Adrenal gland (tissue), 12 donors: ENCODE results near the gene RPL36. TPM values are rescaled to one million over a fixed set of nuclear protein-coding genes. Genes with fewer than 3 reads are reported as not detected.

Source experiments
- DNase-seq, 7 donors: peaks; one replicate each; pipeline ENCODE4 v3.0.0-alpha.2; 2019 to 2020
- H3K27ac ChIP-seq, 5 donors: fragments of 200-600 bp; sonication (generic) in 4 of 5; 1 replicate in 3 of 5; 2 replicates in 2 of 5; pipeline versions ENCODE4 v1.5.1 to v1.8.0; 2016 to 2020; ENCODE audit warnings: mild to moderate bottlenecking in 1 of 5
- H3K27me3 ChIP-seq: fragments of 200-600 bp; 2 replicates; pipeline ENCODE4 v1.8.0; 2021
- H3K36me3 ChIP-seq, 2 donors: fragments of 200-600 bp; replicated peaks in 1 of 2; 1 replicate in 1 of 2; 2 replicates in 1 of 2; pipeline versions ENCODE4 v1.5.1 to v1.8.0; 2018 to 2022
- H3K4me1 ChIP-seq, 2 donors: fragments of 200-600 bp; replicated peaks in 1 of 2; 1 replicate in 1 of 2; 2 replicates in 1 of 2; pipeline versions ENCODE4 v1.5.1 to v1.8.0; 2018 to 2021
- H3K4me3 ChIP-seq, 4 donors: fragments of 200-600 bp; sonication (generic) in 3 of 4; one replicate each; pipeline ENCODE4 v1.5.1; 2016 to 2018
- H3K9me3 ChIP-seq, 3 donors: fragments of 200-600 bp; sonication (generic) in 1 of 3; replicated peaks in 1 of 3; 1 replicate in 2 of 3; 2 replicates in 1 of 3; pipeline versions ENCODE4 v1.5.1 to v1.8.0; 2016 to 2021
- CTCF ChIP-seq, 6 experiments: fragments of 450-650 bp in 4 of 6; fragments of 200-600 bp in 2 of 6; sonication (generic) in 1 of 6; IDR thresholded peaks; 1 replicate in 5 of 6; 2 replicates in 1 of 6; pipeline versions ENCODE4 v1.5.1 to v1.8.0; 2016 to 2021; ENCODE audit warnings: antibody characterized with exemption in 6 of 6, mild to moderate bottlenecking in 2 of 6, moderate library complexity in 1 of 6
- POLR2A ChIP-seq, 2 donors: fragments of 450-650 bp; IDR thresholded peaks; one replicate each; pipeline ENCODE4 v1.6.1; 2017; ENCODE audit warnings: antibody characterized with exemption in 2 of 2, mild to moderate bottlenecking in 2 of 2, moderate library complexity in 1 of 2
- WGBS, 4 donors: extraction: QIAGEN DNeasy Blood & Tissue Kit in 2 of 4; methylation state at CpG; one replicate each; pipeline versions ENCODE4 v1.1.5 to v1.1.7; 2013 to 2017; 5-methylcytosine and 5-hydroxymethylcytosine counted together
- intact Hi-C, 2 donors: fragments of 100-400 bp; cut with DNase I; formaldehyde crosslinking; loops; one replicate each; pipeline versions ENCODE4 v1.14.1 to v1.15.0; 2022 to 2023
- polyA plus RNA-seq, 3 donors: library from polyadenylated mRNA; stranded (reverse); fragments of 200-250 nt in 2 of 3; fragments of 350-450 nt in 1 of 3; fragmentation: Illumina TruSeq in 1 of 3; extraction: RNeasy Lipid Tissue Mini Kit (QIAGEN cat#74804) in 1 of 3; gene quantifications; one replicate each; pipeline ENCODE4 v1.2.3, GENCODE V29; 2013 to 2014
- total RNA-seq, 9 donors: library from RNA; depleted of rRNA in 4 of 9; stranded (reverse); fragments of >200 nt in 4 of 9; fragments of 120-200 nt in 1 of 9; fragmentation: NEBNext Ultra II Directional in 1 of 9; extraction: Animal tissue kit (Norgen Biotek cat#: 25700) in 1 of 9; gene quantifications; one replicate each; pipeline versions ENCODE4 v1.1.0 to v1.2.4, GENCODE V29; 2013 to 2023
- donor health status: healthy with polysubstance abuse.
- donor health status: Bipolar disorder and iron deficiency.
- donor health status: DM: yes; HTN: yes; CAD: no.
- donor health status: DM: no; HTN: no; CAD: no.
- donor health status: DM: no; HTN: no; CAD: no.
- donor health status: DM: yes; HTN: yes; CAD: no.

RPL36 gene
- total and polyA plus RNA-seq, 12 donors = 615 to 3,360 (median 1,204) TPM

DNA sequence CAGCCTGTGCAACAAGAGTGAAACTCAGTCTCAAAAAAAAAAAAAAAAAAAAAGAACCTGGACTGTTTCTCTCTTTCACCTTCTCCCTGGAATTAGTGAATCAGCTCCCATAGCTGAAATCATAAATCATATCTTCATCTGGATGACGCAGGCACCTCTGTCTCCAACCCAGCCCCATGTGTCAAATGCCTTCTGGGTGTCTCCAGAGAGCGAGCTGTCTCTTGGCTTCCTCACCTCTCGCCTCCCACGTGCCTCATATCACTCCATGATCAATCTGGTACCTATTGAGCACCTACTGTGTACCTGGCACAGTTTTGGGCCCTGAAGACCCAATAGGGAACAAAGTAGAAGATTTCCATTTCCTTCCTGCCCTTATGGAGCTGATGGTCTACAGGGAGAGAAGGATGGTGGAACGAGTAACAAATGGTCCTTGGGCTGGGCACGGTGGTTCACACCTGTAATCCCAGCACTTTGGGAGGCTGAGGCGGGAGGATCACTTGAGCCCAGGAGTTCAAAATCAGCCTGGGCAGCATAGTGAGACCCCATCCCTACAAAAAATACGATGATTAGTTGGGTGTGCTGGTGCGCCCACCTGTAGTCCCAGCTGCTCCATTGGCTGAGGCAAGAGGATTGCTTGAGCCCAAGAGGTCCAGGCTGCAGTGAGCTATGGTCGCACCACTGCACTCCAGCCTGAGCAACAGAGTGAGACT, 6.8 kb upstream of the RPL36 start:
- Histone ChIP-seq H3K27me3 (no peaks in the 10 kb centered on the region), H3K36me3 (no peaks in the 10 kb centered on the region), H3K4me3 (no peak overlapping the region), H3K27ac (peak overlapping the region in 2 of 5 donors; percentile 8 to 59), H3K9me3 (no peaks in the 10 kb centered on the region), H3K4me1 (peaks cover 16 to 24% of the 10 kb centered on the region in 2 donors)
- intact Hi-C loops = no loop called here
- DNase-seq = peak in 4 of 7 donors; percentile 33 to 71 (median 57)
- TF ChIP-seq CTCF (IDR thresholded peaks at IDR 0.05) (no peak), POLR2A (IDR thresholded peaks at IDR 0.05) (no peak)
- whole genome bisulfite sequencing, 4 donors = 84 to 89% (median 85%) methylated on average over 10 of the region's 10 CpGs

GRCh38 chr19:5684694-5685430, 5.2 kb upstream of the RPL36 start:
- intact Hi-C loops = no loop called here

GRCh38 chr19:5686326-5686646, 3.8 kb upstream of the RPL36 start:
- TF ChIP-seq POLR2A (IDR thresholded peaks at IDR 0.05) (no peak), CTCF (IDR thresholded peaks at IDR 0.05) (no peak)
- Histone ChIP-seq H3K36me3 (no peaks in the 10 kb centered on the region), H3K4me1 (peaks cover 3 to 11% of the 10 kb centered on the region in 2 donors), H3K27ac (peak overlapping the region in 4 of 5 donors; percentile 64 to 93 (median 82)), H3K27me3 (no peaks in the 10 kb centered on the region), H3K9me3 (no peaks in the 10 kb centered on the region), H3K4me3 (peak overlapping the region in 2 of 4 donors; percentile 4 to 49)
- no peak for DNase-seq
- intact Hi-C loops = no loop called here
- WGBS, 4 donors = 0 to 18% (median 9%) methylated on average over 1 to 16 of the region's 16 CpGs

More at GRCh38 chr19:5684694-5685430, 5.2 kb upstream of the RPL36 start:
- no peak for TF ChIP-seq CTCF (IDR thresholded peaks at IDR 0.05)
- TF ChIP-seq POLR2A (IDR thresholded peaks at IDR 0.05) = no peak
- no peaks in the 10 kb centered on the region for H3K36me3 ChIP-seq
- peaks cover 8 to 16% of the 10 kb centered on the region in 2 donors for H3K4me1 ChIP-seq
- no peaks in the 10 kb centered on the region for H3K27me3 ChIP-seq
- no peak overlapping the region for H3K4me3 ChIP-seq
- peak in 2 of 7 donors; percentile 25 to 42 for DNase-seq
- no peaks in the 10 kb centered on the region for H3K9me3 ChIP-seq
- 82 to 90% (median 85%) methylated on average over 12 to 22 of the region's 22 CpGs for WGBS, 4 donors
- H3K27ac ChIP-seq = no peak overlapping the region

GRCh38 chr19:5686647-5687359, 3.3 kb upstream of the RPL36 start:
- Histone ChIP-seq H3K36me3 (peaks cover 0 to 4% of the 10 kb centered on the region in 2 donors), H3K4me1 (peaks cover 5 to 16% of the 10 kb centered on the region in 2 donors), H3K9me3 (no peaks in the 10 kb centered on the region), H3K27me3 (no peaks in the 10 kb centered on the region), H3K27ac (peak overlapping the region; percentile 64 to 93 (median 74)), H3K4me3 (peak overlapping the region in 2 of 4 donors; percentile 4 to 49)
- peak in 1 of 2 donors; percentile 41 for TF ChIP-seq POLR2A (IDR thresholded peaks at IDR 0.05)
- TF ChIP-seq CTCF (IDR thresholded peaks at IDR 0.05) = peak; percentile 68 to 91 (median 76)
- intact Hi-C loops = no loop called here
- WGBS, 4 donors = 0 to 1% (median 1%) methylated on average over 33 to 59 of the region's 59 CpGs; no CpG with 5 or more reads in 1 of the 4 donors
- DNase-seq = peak; percentile 97 to 99 (median 98)
